Kidney (tissue), 14 donors: Measurements from ENCODE around the gene NKAIN2. TPM values are rescaled to one million over a fixed set of nuclear protein-coding genes. Genes with fewer than 3 reads are reported as not detected.

ENCODE experiments used
- DNase-seq, 5 donors: peaks; one replicate each; pipeline ENCODE4 v3.0.0-alpha.2; 2013 to 2020
- FAIRE-seq: peaks from 2 replicates; lab custom pipeline; 2012; peaks lifted over from hg19 to GRCh38; lab: Jason Lieb, UNC
- H3K27ac ChIP-seq, 2 donors: one replicate each; pipeline ENCODE4 v1.7.0; 2013; ENCODE audit warnings: low read depth in 2 of 2, low read length in 2 of 2, inconsistent platforms in 1 of 2
- H3K27me3 ChIP-seq: one replicate; pipeline ENCODE4 v1.7.1; 2013; ENCODE audit warnings: low read length, inconsistent platforms; ENCODE audit not compliant: control insufficient read depth, insufficient read depth
- H3K36me3 ChIP-seq, 3 donors: one replicate each; pipeline versions ENCODE4 v1.7.0 to v1.7.1; 2013; ENCODE audit warnings: low read length in 3 of 3, control low read depth in 1 of 3, inconsistent platforms in 1 of 3; ENCODE audit not compliant: insufficient read depth in 3 of 3, control insufficient read depth in 2 of 3
- H3K4me1 ChIP-seq, 3 donors: one replicate each; pipeline versions ENCODE4 v1.7.0 to v1.7.1; 2013; ENCODE audit warnings: low read length in 3 of 3, inconsistent platforms in 1 of 3, low read depth in 1 of 3; ENCODE audit not compliant: control insufficient read depth in 2 of 3, insufficient read depth in 2 of 3
- H3K4me3 ChIP-seq, 3 donors: one replicate each; pipeline versions ENCODE4 v1.7.0 to v1.8.1; 2013; ENCODE audit warnings: low read length in 3 of 3, control low read depth in 1 of 3, inconsistent platforms in 1 of 3
- H3K9ac ChIP-seq, 3 donors: one replicate each; pipeline versions ENCODE4 v1.7.0 to v1.7.1; 2013; ENCODE audit warnings: low read length in 3 of 3, control low read depth in 1 of 3, inconsistent platforms in 1 of 3
- H3K9me3 ChIP-seq, 3 donors: one replicate each; pipeline versions ENCODE4 v1.7.0 to v1.7.1; 2013; ENCODE audit warnings: low read length in 3 of 3, control low read depth in 1 of 3, inconsistent platforms in 1 of 3; ENCODE audit not compliant: control insufficient read depth in 2 of 3, insufficient read depth in 1 of 3
- CTCF ChIP-seq: IDR thresholded peaks from 3 replicates; pipeline ENCODE4 v1.5.1; 2012; ENCODE audit warnings: mild to moderate bottlenecking, moderate library complexity, borderline replicate concordance; ENCODE audit not compliant: insufficient read depth; ENCODE audit errors: extremely low read depth
- intact Hi-C: fragments of 100-400 bp; cut with DNase I; formaldehyde crosslinking; loops from one replicate; pipeline ENCODE4 v1.11.1; 2022
- polyA plus RNA-seq: library from polyadenylated mRNA; stranded (reverse); fragments of 350-450 nt; fragmentation: Illumina TruSeq; extraction: RNeasy Lipid Tissue Mini Kit (QIAGEN cat#74804); gene quantifications from one replicate; pipeline ENCODE4 v1.2.3, GENCODE V29; 2014; ENCODE audit warnings: low read depth, low replicate concordance; ENCODE audit not compliant: insufficient read depth
- total RNA-seq: library from RNA; stranded (reverse); fragmentation: NEBNext Ultra II Directional; extraction: Animal tissue kit (Norgen Biotek cat#: 25700); gene quantifications from one replicate; pipeline ENCODE4 v1.2.1, GENCODE V29; 2021
- donor health status: control.
- donor health status: control.
- donor health status: control.
- donor health status: control.
- donor health status: control.
- donor health status: DM: yes; HTN: yes; CAD: no.
- donor health status: Normal renal cell carcinoma (clear cell type).

The NKAIN2 gene
- total and polyA plus RNA-seq, 2 donors from 2014 or later: 0.39 to 1.8 TPM

GRCh38 chr6:124466949-124467348, 663.3 kb downstream of the NKAIN2 start:
- FAIRE-seq (no peak), DNase-seq (no peak)
- intact Hi-C loops: no loop called here
- no peaks in the 10 kb centered on the region for H3K4me1 ChIP-seq
- H3K27ac ChIP-seq: no peak overlapping the region
- no peak overlapping the region for H3K9ac ChIP-seq
- no peak overlapping the region for H3K4me3 ChIP-seq
- no peaks in the 10 kb centered on the region for H3K27me3 ChIP-seq
- H3K36me3 ChIP-seq: no peaks in the 10 kb centered on the region
- TF ChIP-seq CTCF: no peak
- H3K9me3 ChIP-seq: no peaks in the 10 kb centered on the region

GRCh38 chr6:124467366-124467765, 663.7 kb downstream of the NKAIN2 start:
- FAIRE-seq: peak; percentile 56
- H3K4me3 ChIP-seq: no peak overlapping the region
- no peaks in the 10 kb centered on the region for H3K9me3 ChIP-seq
- no peak overlapping the region for H3K9ac ChIP-seq
- H3K36me3 ChIP-seq: no peaks in the 10 kb centered on the region
- H3K27ac ChIP-seq: no peak overlapping the region
- no peaks in the 10 kb centered on the region for H3K4me1 ChIP-seq
- no peak for TF ChIP-seq CTCF
- no peaks in the 10 kb centered on the region for H3K27me3 ChIP-seq
- intact Hi-C loops: no loop called here
- DNase-seq: peak in 1 of 5 donors; percentile 17

GRCh38 chr6:124470803-124471202, 667.1 kb downstream of the NKAIN2 start:
- Histone ChIP-seq H3K9me3 (no peaks in the 10 kb centered on the region), H3K4me3 (no peak overlapping the region), H3K9ac (no peak overlapping the region), H3K27me3 (no peaks in the 10 kb centered on the region), H3K36me3 (no peaks in the 10 kb centered on the region), H3K4me1 (no peaks in the 10 kb centered on the region), H3K27ac (no peak overlapping the region)
- intact Hi-C loops: no loop called here
- FAIRE-seq (no peak), DNase-seq (no peak)
- no peak for TF ChIP-seq CTCF

- H3K27me3 ChIP-seq: no peaks in the 10 kb centered on the region
- no peaks in the 10 kb centered on the region for H3K9me3 ChIP-seq
- no peaks in the 10 kb centered on the region for H3K4me1 ChIP-seq
- TF ChIP-seq CTCF: no peak
- intact Hi-C loops: no loop called here
- no peak overlapping the region for H3K4me3 ChIP-seq
- H3K9ac ChIP-seq: no peak overlapping the region
- FAIRE-seq (no peak), DNase-seq (no peak)
- no peak overlapping the region for H3K27ac ChIP-seq
- no peaks in the 10 kb centered on the region for H3K36me3 ChIP-seq
Observed at GRCh38 chr6:124475176-124475575, 671.5 kb downstream of the NKAIN2 start.
